ENCODE results near the gene ACOT11.

DNA sequence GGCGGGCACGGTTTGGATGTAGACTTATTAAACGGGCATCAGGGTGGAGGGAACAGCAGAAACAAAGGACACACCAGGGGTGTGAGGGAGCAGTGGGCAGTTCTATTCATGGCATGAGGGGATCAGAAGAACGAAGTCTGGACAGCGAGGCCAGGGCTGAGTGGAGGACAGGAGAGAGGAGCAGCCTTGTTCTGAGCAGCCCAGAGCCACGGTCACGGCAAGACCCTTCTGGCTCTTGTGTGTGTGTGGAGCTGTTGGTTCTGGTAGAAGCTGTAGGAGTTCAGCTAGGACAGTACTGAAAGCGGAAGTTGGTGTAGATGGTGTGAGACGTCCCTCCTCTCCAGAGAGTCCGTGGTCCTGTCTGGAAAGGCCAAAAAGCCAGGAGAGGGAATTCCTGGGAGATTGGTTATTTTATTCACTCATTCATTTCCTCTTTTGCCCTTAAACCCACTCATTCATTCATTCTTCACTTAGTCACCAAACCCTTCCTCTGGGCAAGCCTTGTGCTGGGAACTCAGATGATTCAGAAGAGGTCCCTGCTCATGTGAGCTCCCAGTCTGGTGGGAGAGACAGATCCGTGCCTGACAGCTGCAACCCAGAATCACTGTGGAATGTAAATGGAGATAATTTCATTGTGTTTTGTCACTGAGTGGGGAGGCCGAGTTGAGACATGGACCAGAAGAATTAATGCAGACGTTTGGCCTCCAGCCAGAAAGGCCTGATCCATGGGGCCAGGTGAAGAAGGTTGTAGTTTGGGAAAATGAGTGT, 4.1 kb upstream of the ACOT11 start:
- TF ChIP-seq, protein P1, sequence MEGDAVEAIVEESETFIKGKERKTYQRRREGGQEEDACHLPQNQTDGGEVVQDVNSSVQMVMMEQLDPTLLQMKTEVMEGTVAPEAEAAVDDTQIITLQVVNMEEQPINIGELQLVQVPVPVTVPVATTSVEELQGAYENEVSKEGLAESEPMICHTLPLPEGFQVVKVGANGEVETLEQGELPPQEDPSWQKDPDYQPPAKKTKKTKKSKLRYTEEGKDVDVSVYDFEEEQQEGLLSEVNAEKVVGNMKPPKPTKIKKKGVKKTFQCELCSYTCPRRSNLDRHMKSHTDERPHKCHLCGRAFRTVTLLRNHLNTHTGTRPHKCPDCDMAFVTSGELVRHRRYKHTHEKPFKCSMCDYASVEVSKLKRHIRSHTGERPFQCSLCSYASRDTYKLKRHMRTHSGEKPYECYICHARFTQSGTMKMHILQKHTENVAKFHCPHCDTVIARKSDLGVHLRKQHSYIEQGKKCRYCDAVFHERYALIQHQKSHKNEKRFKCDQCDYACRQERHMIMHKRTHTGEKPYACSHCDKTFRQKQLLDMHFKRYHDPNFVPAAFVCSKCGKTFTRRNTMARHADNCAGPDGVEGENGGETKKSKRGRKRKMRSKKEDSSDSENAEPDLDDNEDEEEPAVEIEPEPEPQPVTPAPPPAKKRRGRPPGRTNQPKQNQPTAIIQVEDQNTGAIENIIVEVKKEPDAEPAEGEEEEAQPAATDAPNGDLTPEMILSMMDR (IDR thresholded peaks at IDR 0.05) = no peak
- no peak for TF ChIP-seq POLR2A (IDR thresholded peaks at IDR 0.05)
